Naive B cell (primary cell): ENCODE results near the gene DNAAF5. TPM values are rescaled to one million over a fixed set of nuclear protein-coding genes. Genes with fewer than 3 reads are reported as not detected.

Experiments
- ATAC-seq, 2 donors: fragments of 150-1000 bp; cut with Tn5 transposase; 2 replicates each; pipeline ENCODE4 v1.10.0; 2021; ENCODE audit warnings: low read depth in 2 of 2, mild to moderate bottlenecking in 2 of 2, moderate library complexity in 2 of 2
- DNase-seq: peaks from one replicate; pipeline ENCODE4 v3.0.0; 2022
- H3K27ac Mint-ChIP-seq, 6 donors: one replicate each; pipeline ENCODE4 v1.8.0; 2020 to 2022; ENCODE audit warnings: mild to moderate bottlenecking in 6 of 6, mixed read lengths in 6 of 6, moderate library complexity in 5 of 6, inconsistent platforms in 2 of 6
- H3K27me3 Mint-ChIP-seq, 3 donors: one replicate each; pipeline ENCODE4 v1.8.0; 2021 to 2022; ENCODE audit warnings: mixed read lengths in 3 of 3, mild to moderate bottlenecking in 1 of 3
- H3K36me3 Mint-ChIP-seq, 2 donors: one replicate each; pipeline ENCODE4 v1.8.0; 2020 to 2022; ENCODE audit warnings: mixed read lengths in 2 of 2, inconsistent platforms in 1 of 2, mild to moderate bottlenecking in 1 of 2
- H3K4me1 Mint-ChIP-seq, 3 donors: one replicate each; pipeline ENCODE4 v1.8.0; 2020 to 2022; ENCODE audit warnings: mixed read lengths in 3 of 3, inconsistent platforms in 1 of 3, mild to moderate bottlenecking in 1 of 3, moderate library complexity in 1 of 3
- H3K4me3 Mint-ChIP-seq, 8 donors: one replicate each; pipeline ENCODE4 v1.8.0; 2020 to 2022; ENCODE audit warnings: mild to moderate bottlenecking in 8 of 8, mixed read lengths in 8 of 8, moderate library complexity in 8 of 8, inconsistent platforms in 2 of 8
- H3K9me3 Mint-ChIP-seq, 7 donors: one replicate each; pipeline ENCODE4 v1.8.0; 2020 to 2022; ENCODE audit warnings: mixed read lengths in 7 of 7, mild to moderate bottlenecking in 5 of 7, inconsistent platforms in 2 of 7, moderate library complexity in 1 of 7
- polyA plus RNA-seq, 6 donors: library from polyadenylated mRNA; unstranded; fragments of 300-500 nt; fragmentation: Illumina TruSeq; gene quantifications; one replicate each; pipeline ENCODE4 v1.2.3, GENCODE V29; 2021; ENCODE audit warnings: low read depth in 6 of 6

The DNAAF5 gene
- polyA plus RNA-seq, 6 donors from 2014 or later, result 1.4 to 4.5 (median 2.3) TPM

DNA sequence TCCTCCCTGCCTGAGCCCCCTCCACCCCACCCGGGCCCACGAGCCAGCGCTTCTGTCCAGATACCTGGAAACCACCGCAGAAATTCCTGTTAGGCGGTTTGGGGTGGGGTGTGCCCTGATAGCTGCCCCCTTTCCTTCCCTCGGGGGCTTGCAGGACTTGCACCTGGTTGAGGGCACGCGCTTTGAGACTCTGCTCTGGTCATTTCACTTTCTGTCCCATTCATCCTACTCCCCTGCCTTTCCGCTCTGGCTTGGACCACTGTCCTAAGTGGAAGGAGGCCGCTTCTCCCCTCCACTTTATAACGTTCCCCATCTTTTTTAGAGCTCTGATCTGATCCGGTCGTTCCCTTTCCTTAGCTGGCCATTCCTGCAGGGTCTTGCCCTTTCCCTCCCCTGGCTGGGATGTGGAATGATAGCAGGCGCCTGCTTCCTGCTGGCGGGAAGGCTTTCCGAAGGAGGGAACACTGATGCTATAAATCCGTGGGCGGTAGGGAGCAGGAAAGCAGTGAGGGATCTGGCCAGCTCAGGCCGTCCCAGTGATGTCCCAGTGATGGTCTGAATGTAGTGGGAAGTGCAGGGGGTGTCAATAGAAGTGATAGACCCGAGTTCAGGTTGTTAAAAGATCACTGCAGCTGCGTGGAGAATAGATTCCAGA lies 1.4 kb downstream of the DNAAF5 start:
- ATAC-seq, result no peak
- H3K27me3 Mint-ChIP-seq, result no peaks in the 10 kb centered on the region
- H3K9me3 Mint-ChIP-seq, result peaks cover 0 to under 1% (median 0%) of the 10 kb centered on the region in 7 donors
- no peak for DNase-seq
- peaks cover 29 to 34% (median 29%) of the 10 kb centered on the region in 3 donors for H3K4me1 Mint-ChIP-seq
- peak overlapping the region in 4 of 6 donors; percentile 47 to 87 (median 80) for H3K27ac Mint-ChIP-seq
- H3K4me3 Mint-ChIP-seq, result peak overlapping the region; percentile 78 to 91 (median 84)
- peaks cover 0 to 16% of the 10 kb centered on the region in 2 donors for H3K36me3 Mint-ChIP-seq

DNA sequence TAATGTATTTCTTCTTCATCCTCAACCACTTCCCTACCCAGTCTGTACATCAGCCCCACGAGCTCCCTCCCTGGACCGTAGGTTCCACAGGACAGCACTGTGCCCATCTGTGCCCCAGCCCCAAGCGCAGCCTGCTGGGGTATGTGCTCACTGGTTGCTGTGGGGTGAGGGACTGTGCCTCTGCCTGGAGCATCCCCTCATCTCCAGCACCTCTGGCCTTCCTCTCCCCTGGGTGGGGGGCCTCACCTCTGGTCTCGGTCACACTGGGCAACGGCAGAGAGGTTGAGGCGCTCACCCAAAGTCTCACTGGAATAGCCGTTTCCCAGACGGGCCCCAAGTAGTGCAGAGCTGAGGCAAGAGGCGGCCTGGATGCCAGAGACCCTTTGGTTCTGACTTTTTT lies 2.1 kb downstream of the DNAAF5 start:
- DNase-seq (no peak), ATAC-seq (no peak)
- Mint-ChIP-seq H3K4me1 (peaks cover 27 to 34% (median 29%) of the 10 kb centered on the region in 3 donors), H3K4me3 (peak overlapping the region; percentile 78 to 91 (median 84)), H3K27me3 (no peaks in the 10 kb centered on the region), H3K27ac (peak overlapping the region in 4 of 6 donors; percentile 47 to 92 (median 73)), H3K9me3 (peaks cover 0 to 4% (median 0%) of the 10 kb centered on the region in 7 donors), H3K36me3 (peaks cover 0 to 15% of the 10 kb centered on the region in 2 donors)

DNA sequence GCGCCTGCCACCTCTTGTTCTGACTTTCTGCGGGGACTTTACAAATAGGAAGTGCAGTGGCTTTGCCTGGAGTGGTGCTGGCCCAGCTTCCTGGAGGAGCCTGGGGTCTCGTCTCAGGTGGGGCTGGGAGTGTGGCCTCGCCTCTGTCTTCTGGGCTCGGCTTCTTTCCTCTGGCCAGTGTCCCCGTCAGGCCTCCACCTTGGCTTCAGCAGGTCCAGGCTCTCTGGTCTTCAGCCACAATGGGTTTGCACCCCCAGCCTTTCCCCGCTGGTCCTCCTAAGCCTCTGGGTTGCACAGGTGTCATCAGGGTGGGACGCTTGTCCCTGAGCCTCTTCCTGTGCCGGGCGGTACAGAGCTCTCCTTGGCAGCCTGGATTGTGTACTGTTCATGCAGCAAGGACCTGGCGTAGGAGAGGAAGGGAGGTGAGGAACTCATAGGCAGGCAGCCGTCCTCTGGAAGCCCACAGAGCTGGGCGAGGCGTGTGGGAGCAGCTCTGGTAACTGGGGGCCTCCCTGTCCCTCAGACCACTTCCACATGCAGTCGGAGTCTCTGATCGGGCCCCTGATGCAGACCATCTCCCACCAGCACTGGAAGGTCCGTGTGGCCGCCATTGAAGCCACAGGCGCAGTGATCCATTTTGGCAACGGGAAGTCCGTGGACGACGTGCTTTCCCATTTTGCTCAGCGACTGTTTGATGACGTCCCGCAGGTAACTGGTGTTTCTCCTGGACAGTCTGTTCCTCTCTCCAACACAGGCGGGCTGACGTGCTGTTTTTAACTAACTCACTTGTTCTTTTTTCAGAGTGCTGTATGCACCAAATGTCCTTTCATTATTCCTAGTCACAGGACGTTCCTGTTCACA lies 2.9 kb downstream of the DNAAF5 start:
- H3K4me3 Mint-ChIP-seq, result peak overlapping the region in 7 of 8 donors; percentile 29 to 91 (median 75)
- DNase-seq (no peak), ATAC-seq (no peak)
- peaks cover 0 to 7% (median 0%) of the 10 kb centered on the region in 7 donors for H3K9me3 Mint-ChIP-seq
- no peaks in the 10 kb centered on the region for H3K27me3 Mint-ChIP-seq
- peaks cover 0 to 7% of the 10 kb centered on the region in 2 donors for H3K36me3 Mint-ChIP-seq
- H3K4me1 Mint-ChIP-seq, result peaks cover 20 to 34% (median 23%) of the 10 kb centered on the region in 3 donors
- H3K27ac Mint-ChIP-seq, result no peak overlapping the region

DNA sequence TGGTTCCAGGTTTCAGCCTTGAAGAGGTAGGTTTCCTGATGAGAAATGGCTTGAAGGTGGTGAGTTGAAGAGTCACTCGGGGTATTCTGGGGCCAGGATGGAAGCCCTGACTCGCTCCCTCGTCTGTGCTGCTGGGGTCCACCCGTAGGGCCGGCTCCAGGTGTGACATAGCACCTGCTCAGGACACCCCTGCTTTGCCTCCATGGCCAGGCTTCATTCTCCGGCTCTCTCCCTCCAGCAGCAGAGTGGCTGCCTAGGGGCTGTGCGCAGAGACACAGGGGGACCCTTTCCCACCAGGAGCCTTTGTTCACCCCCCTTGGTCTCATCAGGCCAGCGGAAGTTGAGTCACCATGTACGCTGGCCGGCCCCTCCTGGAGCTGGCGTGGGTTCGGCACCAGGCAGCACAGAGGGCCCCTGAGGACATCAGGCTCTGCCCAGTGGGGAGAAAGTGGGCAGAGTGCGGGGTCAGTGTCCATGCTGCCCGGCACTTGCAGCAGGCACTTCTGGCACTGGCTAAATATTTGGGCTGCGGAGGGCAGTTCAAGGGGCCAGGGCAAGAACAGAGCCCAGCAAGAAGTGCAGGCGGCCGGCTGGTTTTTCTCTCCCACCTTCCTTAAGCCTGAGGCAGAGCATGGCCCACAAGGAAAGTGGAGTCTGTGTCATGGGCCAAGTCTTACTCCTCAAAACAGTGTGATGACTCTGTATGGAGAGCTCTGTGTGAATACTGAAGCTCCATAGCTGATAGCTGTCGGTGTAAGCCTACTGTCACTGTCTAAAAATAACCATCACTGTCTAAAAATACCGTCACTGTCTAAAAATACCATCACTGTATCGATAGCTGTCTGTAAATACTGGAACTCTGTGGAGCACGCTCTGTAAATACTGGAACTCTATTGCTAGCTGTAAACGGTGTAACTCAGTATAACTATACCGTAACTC lies 4.3 kb downstream of the DNAAF5 start:
- H3K27me3 Mint-ChIP-seq, result no peaks in the 10 kb centered on the region
- H3K4me3 Mint-ChIP-seq, result peak overlapping the region in 3 of 8 donors; percentile 28 to 87 (median 71)
- H3K9me3 Mint-ChIP-seq, result peaks cover 0 to 8% (median 0%) of the 10 kb centered on the region in 7 donors
- ATAC-seq, result no peak
- H3K36me3 Mint-ChIP-seq, result peaks cover 0 to 7% of the 10 kb centered on the region in 2 donors
- peak overlapping the region in 1 of 6 donors; percentile 82 for H3K27ac Mint-ChIP-seq
- H3K4me1 Mint-ChIP-seq, result peaks cover 18 to 25% (median 20%) of the 10 kb centered on the region in 3 donors
- no peak for DNase-seq

DNA sequence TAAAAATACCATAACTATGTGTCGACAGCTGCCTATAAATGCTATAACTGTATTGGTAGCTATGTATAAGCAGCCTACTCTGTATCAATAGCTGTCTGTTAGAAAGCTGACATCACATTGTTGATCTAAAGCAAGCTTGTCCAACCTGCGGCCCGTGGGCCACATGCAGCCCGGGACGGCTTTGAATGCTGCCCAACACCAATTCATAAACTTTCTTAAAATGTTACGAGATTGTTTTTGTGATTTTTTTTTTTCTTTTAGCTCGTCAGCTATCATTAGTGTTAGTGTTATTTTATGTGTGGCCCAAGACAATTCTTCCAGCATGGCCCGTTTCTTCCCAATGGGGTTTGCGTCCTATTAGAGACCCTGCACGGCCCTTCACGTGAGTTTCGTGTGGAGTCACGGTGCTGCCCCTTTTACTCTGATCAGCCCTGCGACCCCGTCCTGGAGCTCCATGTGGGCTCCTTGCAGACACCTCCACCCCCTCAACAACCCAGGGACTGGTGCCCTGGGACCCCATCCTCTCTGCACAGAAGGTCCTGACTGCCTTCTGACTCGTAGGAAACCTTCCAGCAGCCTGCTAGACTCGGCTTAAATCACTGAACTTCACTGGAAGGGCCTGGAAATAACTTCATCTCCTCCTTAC lies 5.1 kb downstream of the DNAAF5 start:
- Mint-ChIP-seq H3K4me1 (peaks cover 12 to 21% (median 17%) of the 10 kb centered on the region in 3 donors), H3K27ac (peak overlapping the region in 2 of 6 donors; percentile 38 to 45), H3K27me3 (no peaks in the 10 kb centered on the region), H3K9me3 (peaks cover 0 to 8% (median 0%) of the 10 kb centered on the region in 7 donors), H3K4me3 (peak overlapping the region in 3 of 8 donors; percentile 20 to 87 (median 66)), H3K36me3 (peaks cover 0 to 7% of the 10 kb centered on the region in 2 donors)
- ATAC-seq, result no peak
- DNase-seq, result no peak

DNA sequence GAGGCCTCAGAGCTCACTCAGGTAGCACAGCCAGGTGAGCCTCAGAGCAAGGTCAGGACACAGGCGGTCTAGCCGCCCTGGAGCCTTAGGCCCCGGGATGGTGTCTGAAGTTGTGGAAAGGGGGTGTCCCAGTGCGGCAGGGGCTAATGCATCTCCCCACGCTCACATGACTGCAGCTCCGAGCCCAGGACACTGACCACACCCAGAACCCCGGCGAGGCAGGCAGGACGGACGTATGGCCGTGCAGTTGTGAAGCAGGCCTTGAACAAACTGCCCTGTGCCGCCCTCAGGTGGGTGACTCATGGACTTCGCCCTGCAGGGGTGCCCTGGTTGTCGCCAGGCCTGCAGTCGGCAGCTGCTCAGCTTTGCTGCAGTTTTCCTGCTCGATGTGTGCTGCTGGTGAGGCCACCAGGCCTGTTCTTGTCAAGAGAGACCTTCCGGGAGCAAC lies 5.6 kb downstream of the DNAAF5 start:
- no peak for ATAC-seq
- Mint-ChIP-seq H3K4me3 (peak overlapping the region in 2 of 8 donors; percentile 59 to 66), H3K36me3 (peaks cover 0 to 7% of the 10 kb centered on the region in 2 donors)

DNA sequence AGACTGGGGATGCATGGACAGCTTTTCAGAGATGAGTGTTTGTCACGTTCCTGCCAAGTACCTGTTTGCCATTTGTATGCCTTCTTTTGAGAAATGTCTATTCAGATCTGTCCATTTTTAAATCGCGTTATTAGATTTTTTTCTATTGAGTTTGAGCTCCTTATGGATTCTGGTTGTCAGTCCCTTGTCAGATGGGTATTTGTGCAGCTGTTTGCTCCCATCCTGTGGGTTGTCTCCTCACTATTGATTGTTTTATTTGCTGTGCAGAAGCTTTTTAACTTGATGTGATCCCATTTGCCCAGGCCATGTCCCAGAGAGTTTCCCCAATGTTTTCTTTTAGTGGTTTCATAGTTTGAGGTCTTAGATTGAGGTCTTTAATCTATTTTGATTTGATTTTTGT lies 6.1 kb downstream of the DNAAF5 start:
- Mint-ChIP-seq H3K4me3 (peak overlapping the region in 1 of 8 donors; percentile 59), H3K27ac (peak overlapping the region in 1 of 6 donors; percentile 21), H3K27me3 (no peaks in the 10 kb centered on the region), H3K4me1 (peaks cover 10 to 21% (median 13%) of the 10 kb centered on the region in 3 donors), H3K9me3 (peaks cover 0 to 8% (median 0%) of the 10 kb centered on the region in 7 donors), H3K36me3 (peaks cover 0 to 4% of the 10 kb centered on the region in 2 donors)
- DNase-seq (no peak), ATAC-seq (no peak)

More for the DNA sequence above, 5.6 kb downstream of the DNAAF5 start:
- H3K27me3 Mint-ChIP-seq, result no peaks in the 10 kb centered on the region
- H3K4me1 Mint-ChIP-seq, result peaks cover 12 to 21% (median 17%) of the 10 kb centered on the region in 3 donors
- H3K9me3 Mint-ChIP-seq, result peaks cover 0 to 8% (median 0%) of the 10 kb centered on the region in 7 donors
- DNase-seq, result no peak
- no peak overlapping the region for H3K27ac Mint-ChIP-seq

DNA sequence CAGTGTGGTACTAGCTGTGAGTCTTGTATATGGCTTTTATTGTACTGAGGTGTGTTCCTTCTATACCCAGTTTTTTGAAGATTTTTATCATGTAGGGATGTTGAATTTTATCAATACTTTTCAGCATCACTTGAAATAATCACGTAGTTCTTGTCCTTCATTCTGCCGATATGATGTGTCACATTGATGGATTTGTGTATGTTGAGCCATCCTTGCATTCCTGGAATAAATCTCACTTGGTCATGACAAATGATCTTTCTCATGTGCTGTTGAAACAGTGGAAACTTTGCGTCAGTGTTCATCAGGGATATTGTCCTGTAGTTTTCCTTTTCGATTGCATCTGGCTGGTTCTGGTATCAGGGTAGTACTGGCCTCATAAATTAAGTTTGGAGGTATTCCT lies 7.7 kb downstream of the DNAAF5 start:
- Mint-ChIP-seq H3K9me3 (peaks cover 0 to 8% (median 0%) of the 10 kb centered on the region in 7 donors), H3K36me3 (peaks cover 0 to 8% of the 10 kb centered on the region in 2 donors), H3K4me3 (no peak overlapping the region), H3K27me3 (no peaks in the 10 kb centered on the region), H3K4me1 (peaks cover 6 to 8% (median 6%) of the 10 kb centered on the region in 3 donors), H3K27ac (no peak overlapping the region)
- no peak for DNase-seq
- ATAC-seq, result no peak

DNA sequence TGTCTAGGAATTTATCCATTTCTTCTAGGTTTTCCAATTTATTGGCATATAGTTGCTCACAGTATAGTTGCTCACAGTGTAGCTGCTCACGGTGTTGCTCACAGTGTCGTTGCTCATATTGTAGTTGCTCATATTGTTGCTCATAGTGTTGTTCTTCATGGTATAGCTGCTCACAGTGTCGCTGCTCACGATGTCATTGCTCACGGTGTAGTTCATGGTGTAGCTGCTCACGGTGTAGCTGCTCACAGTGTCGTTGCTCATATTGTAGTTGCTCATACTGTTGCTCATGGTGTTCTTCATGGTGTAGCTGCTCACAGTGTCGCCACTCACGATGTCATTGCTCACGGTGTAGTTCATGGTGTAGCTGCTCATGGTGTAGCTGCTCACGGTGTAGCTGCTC lies 8.3 kb downstream of the DNAAF5 start:
- Mint-ChIP-seq H3K27me3 (no peaks in the 10 kb centered on the region), H3K4me1 (peaks cover 4 to 6% (median 6%) of the 10 kb centered on the region in 3 donors), H3K27ac (no peak overlapping the region), H3K36me3 (peaks cover 0 to 8% of the 10 kb centered on the region in 2 donors), H3K4me3 (no peak overlapping the region), H3K9me3 (peaks cover 0 to 8% (median 0%) of the 10 kb centered on the region in 7 donors)
- DNase-seq, result no peak
- ATAC-seq, result no peak

DNA sequence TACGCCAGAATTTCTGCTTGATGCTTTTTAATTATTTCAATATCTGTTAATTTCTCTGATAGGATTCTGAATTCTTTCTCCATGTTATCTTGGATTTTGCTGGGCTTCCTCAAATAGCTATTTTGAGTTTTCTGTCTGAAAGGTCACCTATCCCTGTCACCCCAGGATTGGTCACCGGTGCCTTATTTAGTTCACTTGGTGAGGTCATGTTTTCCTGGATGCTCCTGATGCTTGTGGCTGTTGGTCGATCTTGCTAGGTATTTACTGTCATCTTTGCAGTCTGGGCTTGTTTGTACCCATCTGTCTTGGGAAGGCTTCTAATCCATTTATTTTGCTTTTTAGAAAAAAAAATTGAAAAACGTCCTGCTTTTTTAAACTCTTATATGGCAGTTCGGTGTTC lies 11.7 kb downstream of the DNAAF5 start:
- ATAC-seq, result no peak
- H3K4me3 Mint-ChIP-seq, result no peak overlapping the region
- H3K9me3 Mint-ChIP-seq, result peaks cover 0 to 8% (median 0%) of the 10 kb centered on the region in 7 donors
- H3K4me1 Mint-ChIP-seq, result peaks cover 0 to 6% (median 6%) of the 10 kb centered on the region in 3 donors
- H3K27ac Mint-ChIP-seq, result no peak overlapping the region
- H3K36me3 Mint-ChIP-seq, result peaks cover 0 to 21% of the 10 kb centered on the region in 2 donors
- H3K27me3 Mint-ChIP-seq, result no peaks in the 10 kb centered on the region
- no peak for DNase-seq

DNA sequence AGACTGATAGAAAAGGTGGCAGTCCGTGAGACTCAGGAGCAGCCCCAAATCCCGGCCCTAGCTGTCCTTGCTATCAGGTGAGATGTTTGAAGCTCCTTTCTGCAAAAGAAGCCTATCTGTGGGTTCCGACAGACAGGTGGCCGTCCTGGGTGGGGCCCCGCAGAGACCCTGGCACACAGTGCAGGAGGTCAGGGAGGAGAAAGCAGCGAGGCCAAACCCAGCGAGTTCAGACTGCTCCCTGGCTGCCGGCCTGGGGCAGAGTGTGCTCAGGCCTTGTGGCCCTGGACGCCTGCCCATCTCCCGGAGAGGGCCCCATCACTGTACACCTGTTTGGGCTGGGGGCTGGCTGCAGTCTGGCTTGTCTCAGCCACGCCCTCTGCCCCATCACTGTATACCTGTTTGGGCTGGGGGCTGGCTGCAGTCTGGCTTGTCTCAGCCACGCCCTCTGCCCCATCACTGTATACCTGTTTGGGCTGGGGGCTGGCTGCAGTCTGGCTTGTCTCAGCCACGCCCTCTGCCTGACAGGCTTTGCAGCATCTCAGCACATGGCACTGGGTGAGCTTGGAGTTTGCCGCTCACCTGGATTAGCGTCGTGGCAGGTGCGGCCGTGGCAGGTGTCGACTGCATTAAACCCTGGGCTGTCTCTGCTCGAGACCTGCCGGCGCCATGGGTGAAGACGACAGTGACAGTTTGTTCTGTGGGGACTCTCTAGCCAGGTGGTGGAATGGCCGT lies 12.4 kb downstream of the DNAAF5 start:
- Mint-ChIP-seq H3K4me3 (no peak overlapping the region), H3K36me3 (peaks cover 0 to 21% of the 10 kb centered on the region in 2 donors), H3K9me3 (peaks cover 0 to 6% (median 0%) of the 10 kb centered on the region in 7 donors), H3K4me1 (peaks cover 0 to 6% (median 6%) of the 10 kb centered on the region in 3 donors), H3K27ac (no peak overlapping the region), H3K27me3 (no peaks in the 10 kb centered on the region)
- no peak for ATAC-seq
- DNase-seq, result no peak
